Neural cell (in vitro differentiated cells): Measurements from ENCODE around the gene CAPN13. TPM values are rescaled to one million over a fixed set of nuclear protein-coding genes. Genes with fewer than 3 reads are reported as not detected.

Source experiments
- H2AFZ ChIP-seq: fragments of 200-600, 300-800 bp; sonication (generic), shearing (Covaris generic); 2 replicates; pipeline ENCODE4 v1.6.0; 2014; ENCODE audit warnings: low read depth, mild to moderate bottlenecking, antibody characterized with exemption, low read length, moderate library complexity
- H3F3A ChIP-seq: fragments of 200-600 bp; shearing (Covaris generic); 2 replicates; pipeline ENCODE4 v1.6.1; 2016; ENCODE audit warnings: mild to moderate bottlenecking, moderate library complexity, mixed read lengths, antibody characterized with exemption, low read length; ENCODE audit not compliant: insufficient read depth, poor library complexity, severe bottlenecking
- H3K27ac ChIP-seq: fragments of 200-600, 300-800 bp; sonication (generic), shearing (Covaris generic); 2 replicates; pipeline ENCODE4 v1.5.1; 2014; ENCODE audit warnings: mild to moderate bottlenecking, low read length, moderate library complexity
- H3K27me3 ChIP-seq: fragments of 300-800, 200-600 bp; sonication (generic), shearing (Covaris generic); 2 replicates; pipeline ENCODE4 v1.6.0; 2014; ENCODE audit warnings: mild to moderate bottlenecking, low read depth, low read length, moderate library complexity; ENCODE audit not compliant: insufficient read depth
- H3K36me3 ChIP-seq: fragments of 300-800, 200-600 bp; sonication (generic), shearing (Covaris generic); 2 replicates; pipeline ENCODE4 v1.5.1; 2014; ENCODE audit warnings: mild to moderate bottlenecking, antibody characterized with exemption, low read length, moderate library complexity; ENCODE audit not compliant: insufficient read depth
- H3K4me2 ChIP-seq: fragments of 300-800, 200-600 bp; sonication (generic), shearing (Covaris generic); 2 replicates; pipeline ENCODE4 v1.6.0; 2014; ENCODE audit warnings: mild to moderate bottlenecking, low read length
- H3K4me3 ChIP-seq: fragments of 300-800, 200-600 bp; sonication (generic), shearing (Covaris generic); 2 replicates; pipeline ENCODE4 v1.5.1; 2014; ENCODE audit warnings: mild to moderate bottlenecking, low read length, moderate library complexity
- H3K79me2 ChIP-seq: fragments of 200-600 bp; shearing (Covaris generic); replicated peaks from 2 replicates; pipeline ENCODE4 v1.6.0; 2014; ENCODE audit warnings: mild to moderate bottlenecking, low read length, moderate library complexity; ENCODE audit not compliant: insufficient read depth
- H3K9ac ChIP-seq: fragments of 300-800, 200-600 bp; sonication (generic), shearing (Covaris generic); 2 replicates; pipeline ENCODE4 v1.6.1; 2016; ENCODE audit warnings: mild to moderate bottlenecking, low read length, mixed read lengths
- H3K9me2 ChIP-seq: fragments of 200-600 bp; shearing (Covaris generic); 2 replicates; pipeline ENCODE4 v1.6.1; 2016; ENCODE audit warnings: mild to moderate bottlenecking, low read length, mixed read lengths; ENCODE audit not compliant: insufficient read depth
- H3K9me3 ChIP-seq: fragments of 200-600, 300-800 bp; sonication (generic), shearing (Covaris generic); 2 replicates; pipeline ENCODE4 v1.6.1; 2016; ENCODE audit warnings: mild to moderate bottlenecking, mixed run types, low read length, moderate library complexity, mixed read lengths
- H4K20me1 ChIP-seq: fragments of 200-600 bp; shearing (Covaris generic); 2 replicates; pipeline ENCODE4 v1.6.1; 2016; ENCODE audit warnings: mild to moderate bottlenecking, mixed run types; ENCODE audit not compliant: insufficient read depth
- CTCF ChIP-seq: fragments of 450-650 bp; IDR thresholded peaks from 2 replicates; pipeline ENCODE4 v1.5.1; 2014; ENCODE audit warnings: antibody characterized with exemption, mild to moderate bottlenecking, moderate library complexity; ENCODE audit not compliant: poor library complexity, severe bottlenecking
- EP300 ChIP-seq: fragments of 450-650 bp; conservative IDR thresholded peaks from 2 replicates; pipeline ENCODE4 v1.6.1; 2014; ENCODE audit warnings: antibody characterized with exemption, mild to moderate bottlenecking, moderate library complexity; ENCODE audit not compliant: poor library complexity, severe bottlenecking
- EZH2 ChIP-seq: fragments of 200-600, 300-800 bp; shearing (Covaris generic), sonication (generic); IDR thresholded peaks from 2 replicates; pipeline ENCODE4 v1.6.1; 2014; ENCODE audit warnings: antibody characterized with exemption, low read length, borderline replicate concordance, mild to moderate bottlenecking; ENCODE audit not compliant: insufficient read depth, poor library complexity, severe bottlenecking
- POLR2AphosphoS5 ChIP-seq: IDR thresholded peaks from 2 replicates; pipeline ENCODE4 v1.6.1; 2012
- RAD21 ChIP-seq: fragments of 450-650 bp; conservative IDR thresholded peaks from 2 replicates; pipeline ENCODE4 v1.6.1; 2014; ENCODE audit warnings: antibody characterized with exemption, mild to moderate bottlenecking, moderate library complexity
- SMC3 ChIP-seq: fragments of 450-650 bp; conservative IDR thresholded peaks from 2 replicates; pipeline ENCODE4 v1.6.1; 2014; ENCODE audit warnings: antibody characterized with exemption, mild to moderate bottlenecking, moderate library complexity; ENCODE audit not compliant: poor library complexity
- polyA plus RNA-seq: library from polyadenylated mRNA; depleted of rRNA; stranded (reverse); fragments of >200 nt; gene quantifications from 2 replicates; pipeline ENCODE4 v1.2.3, GENCODE V29; 2014

CAPN13 gene
- polyA plus RNA-seq, 1 donor from 2014 or later = not detected

- no peak overlapping the region for H3K9ac ChIP-seq
These were observed 85.3 kb downstream of the CAPN13 start for GRCh38 chr2:30721668-30722647.

DNA sequence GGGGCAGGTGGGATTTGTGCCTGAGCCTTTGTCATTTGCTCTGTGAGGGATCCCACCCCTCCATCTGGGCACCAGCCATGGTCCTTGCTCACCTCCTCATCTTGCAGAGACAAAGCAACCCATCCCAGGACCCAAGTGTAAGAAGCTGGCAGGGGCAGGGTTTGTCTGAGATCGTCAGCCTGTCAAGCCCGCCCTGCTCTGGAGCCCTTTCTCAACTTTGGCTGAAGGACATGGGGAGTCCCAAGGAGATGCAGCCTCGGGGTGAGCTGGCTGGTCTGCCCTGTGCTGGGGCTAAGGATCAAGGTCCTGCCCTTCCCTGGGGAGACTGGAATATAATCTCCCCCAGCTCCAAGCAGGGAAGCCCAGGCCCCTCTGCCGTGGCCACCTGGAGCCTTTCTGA is 86.0 kb downstream of the CAPN13 start:
- H4K20me1 ChIP-seq = no peaks in the 10 kb centered on the region
- no peak for TF ChIP-seq EP300
- no peaks in the 10 kb centered on the region for H3F3A ChIP-seq

More at GRCh38 chr2:30721668-30722647, 85.3 kb downstream of the CAPN13 start:
- Histone ChIP-seq H3K4me2 (no peak overlapping the region), H3K9me2 (no peaks in the 10 kb centered on the region), H2AFZ (no peak overlapping the region), H3K27ac (no peak overlapping the region), H3F3A (no peaks in the 10 kb centered on the region), H3K4me3 (no peak overlapping the region), H3K9me3 (no peaks in the 10 kb centered on the region), H3K36me3 (no peaks in the 10 kb centered on the region), H4K20me1 (no peaks in the 10 kb centered on the region), H3K27me3 (no peaks in the 10 kb centered on the region), H3K79me2 (no peaks in the 10 kb centered on the region)
- TF ChIP-seq POLR2AphosphoS5 (no peak), SMC3 (no peak), RAD21 (no peak), EZH2 (no peak), CTCF (no peak)

DNA sequence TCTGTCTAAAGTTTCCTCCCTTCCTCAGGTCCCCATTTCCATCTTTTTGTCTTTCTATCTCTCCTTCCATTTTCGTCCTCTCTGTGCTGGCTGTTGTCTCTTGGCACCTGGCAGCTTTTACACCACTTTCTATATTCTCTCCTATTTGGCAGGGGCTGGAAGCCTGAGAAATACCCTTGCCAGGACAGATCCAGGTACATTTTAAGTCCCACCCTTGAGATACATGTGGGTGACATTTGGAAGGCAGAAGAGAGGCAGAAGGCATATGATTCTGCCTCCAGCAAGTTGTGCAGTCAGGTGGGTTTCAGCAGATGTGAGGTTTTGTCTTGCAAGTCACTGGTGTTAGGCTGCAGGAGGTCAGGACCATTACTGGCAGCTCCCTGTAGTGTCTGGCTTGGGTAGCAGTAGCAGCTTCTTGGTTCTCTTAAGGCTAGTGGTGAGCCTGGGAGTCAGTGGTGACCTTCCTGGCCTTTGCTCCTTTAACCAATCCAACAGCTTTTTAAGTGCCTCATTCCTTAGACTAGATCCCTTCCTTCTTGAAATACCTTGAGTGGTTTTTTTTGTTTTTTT is 90.1 kb downstream of the CAPN13 start:
- H3K9me2 ChIP-seq = no peaks in the 10 kb centered on the region
- H3K9ac ChIP-seq = no peak overlapping the region
- H2AFZ ChIP-seq = no peak overlapping the region
- H3K36me3 ChIP-seq = no peaks in the 10 kb centered on the region
- no peaks in the 10 kb centered on the region for H3F3A ChIP-seq
- H3K79me2 ChIP-seq = no peaks in the 10 kb centered on the region
- no peak overlapping the region for H3K4me2 ChIP-seq
- H4K20me1 ChIP-seq = no peaks in the 10 kb centered on the region
- no peak overlapping the region for H3K4me3 ChIP-seq
- H3K27ac ChIP-seq = no peak overlapping the region
- TF ChIP-seq EP300 (no peak), RAD21 (no peak), EZH2 (no peak), POLR2AphosphoS5 (no peak)
- no peaks in the 10 kb centered on the region for H3K27me3 ChIP-seq
- H3K9me3 ChIP-seq = no peaks in the 10 kb centered on the region

More for the DNA sequence above, 86.0 kb downstream of the CAPN13 start:
- H3K9ac ChIP-seq = no peak overlapping the region
- H3K79me2 ChIP-seq = no peaks in the 10 kb centered on the region
- no peaks in the 10 kb centered on the region for H3K9me3 ChIP-seq
- H3K9me2 ChIP-seq = no peaks in the 10 kb centered on the region
- H3K27me3 ChIP-seq = no peaks in the 10 kb centered on the region
- no peaks in the 10 kb centered on the region for H3K36me3 ChIP-seq
- no peak overlapping the region for H3K27ac ChIP-seq
- H3K4me3 ChIP-seq = no peak overlapping the region
- no peak overlapping the region for H2AFZ ChIP-seq
- H3K4me2 ChIP-seq = no peak overlapping the region
